ENCODE data around the gene SERINC2. TPM values are rescaled to one million over a fixed set of nuclear protein-coding genes. Genes with fewer than 3 reads are reported as not detected.

Gene SERINC2
- total RNA-seq, 1 donor from 2014 or later = not detected

- Mint-ChIP-seq H3K4me3 (no peak overlapping the region), H3K36me3 (ENCODE audit: low read depth) (no peaks in the 10 kb centered on the region), H3K4me1 (peaks cover 15% of the 10 kb centered on the region), H3K9me3 (no peaks in the 10 kb centered on the region), H3K27me3 (peaks cover 12% of the 10 kb centered on the region), H3K27ac (no peak overlapping the region)
- intact Hi-C loops (cut with micrococcal nuclease) = no loop called here
- DNase-seq = no peak
These were observed 16.2 kb upstream of the SERINC2 start for GRCh38 chr1:31396633-31397351.

- no peaks in the 10 kb centered on the region for H3K36me3 Mint-ChIP-seq (ENCODE audit: low read depth)
- DNase-seq = no peak
- peaks cover 9% of the 10 kb centered on the region for H3K27me3 Mint-ChIP-seq
- no peak overlapping the region for H3K4me3 Mint-ChIP-seq
- H3K4me1 Mint-ChIP-seq = peaks cover 15% of the 10 kb centered on the region
- H3K9me3 Mint-ChIP-seq = no peaks in the 10 kb centered on the region
- H3K27ac Mint-ChIP-seq = no peak overlapping the region
- intact Hi-C loops (cut with micrococcal nuclease) = no loop called here
These were observed 15.5 kb upstream of the SERINC2 start for GRCh38 chr1:31397360-31398095.

- Mint-ChIP-seq H3K36me3 (ENCODE audit: low read depth) (no peaks in the 10 kb centered on the region), H3K27me3 (peaks cover 8% of the 10 kb centered on the region), H3K9me3 (no peaks in the 10 kb centered on the region), H3K4me1 (peaks cover 15% of the 10 kb centered on the region), H3K4me3 (no peak overlapping the region), H3K27ac (no peak overlapping the region)
- intact Hi-C loops (cut with micrococcal nuclease) = no loop called here
- no peak for DNase-seq
These were observed 14.8 kb upstream of the SERINC2 start for GRCh38 chr1:31398246-31398645.

GRCh38 chr1:31399976-31400375 is 13.0 kb upstream of the SERINC2 start:
- Mint-ChIP-seq H3K4me3 (no peak overlapping the region), H3K9me3 (no peaks in the 10 kb centered on the region), H3K27me3 (peaks cover 10% of the 10 kb centered on the region), H3K36me3 (ENCODE audit: low read depth) (no peaks in the 10 kb centered on the region), H3K27ac (no peak overlapping the region), H3K4me1 (peaks cover 8% of the 10 kb centered on the region)
- no peak for DNase-seq
- intact Hi-C loops (cut with micrococcal nuclease) = no loop called here

GRCh38 chr1:31400393-31400792 is 12.6 kb upstream of the SERINC2 start:
- Mint-ChIP-seq H3K4me3 (no peak overlapping the region), H3K27ac (no peak overlapping the region), H3K36me3 (ENCODE audit: low read depth) (no peaks in the 10 kb centered on the region), H3K9me3 (no peaks in the 10 kb centered on the region), H3K4me1 (peaks cover 5% of the 10 kb centered on the region), H3K27me3 (peaks cover 10% of the 10 kb centered on the region)
- no peak for DNase-seq
- intact Hi-C loops (cut with micrococcal nuclease) = no loop called here

- Mint-ChIP-seq H3K9me3 (no peaks in the 10 kb centered on the region), H3K36me3 (ENCODE audit: low read depth) (no peaks in the 10 kb centered on the region), H3K4me1 (peaks cover 4% of the 10 kb centered on the region), H3K4me3 (no peak overlapping the region), H3K27ac (no peak overlapping the region), H3K27me3 (peaks cover 10% of the 10 kb centered on the region)
- DNase-seq = no peak
- intact Hi-C loops (cut with micrococcal nuclease) = no loop called here
These were observed 11.8 kb upstream of the SERINC2 start for GRCh38 chr1:31401241-31401640.

- H3K27me3 Mint-ChIP-seq = peaks cover 18% of the 10 kb centered on the region
- no peak overlapping the region for H3K4me3 Mint-ChIP-seq
- DNase-seq = no peak
- intact Hi-C loops (cut with micrococcal nuclease) = no loop called here
- H3K4me1 Mint-ChIP-seq = no peaks in the 10 kb centered on the region
- no peaks in the 10 kb centered on the region for H3K9me3 Mint-ChIP-seq
- no peak overlapping the region for H3K27ac Mint-ChIP-seq
- no peaks in the 10 kb centered on the region for H3K36me3 Mint-ChIP-seq (ENCODE audit: low read depth)
These were observed 7.3 kb upstream of the SERINC2 start for GRCh38 chr1:31405578-31406245.

GRCh38 chr1:31407029-31407626 is 5.9 kb upstream of the SERINC2 start:
- no peaks in the 10 kb centered on the region for H3K4me1 Mint-ChIP-seq
- DNase-seq = no peak
- no peaks in the 10 kb centered on the region for H3K36me3 Mint-ChIP-seq (ENCODE audit: low read depth)
- H3K27me3 Mint-ChIP-seq = peaks cover 32% of the 10 kb centered on the region
- H3K4me3 Mint-ChIP-seq = no peak overlapping the region
- intact Hi-C loops (cut with micrococcal nuclease) = no loop called here
- H3K27ac Mint-ChIP-seq = no peak overlapping the region
- H3K9me3 Mint-ChIP-seq = no peaks in the 10 kb centered on the region

GRCh38 chr1:31408788-31409318 is 4.2 kb upstream of the SERINC2 start:
- H3K9me3 Mint-ChIP-seq = no peaks in the 10 kb centered on the region
- no peak overlapping the region for H3K4me3 Mint-ChIP-seq
- peaks cover 3% of the 10 kb centered on the region for H3K4me1 Mint-ChIP-seq
- no peaks in the 10 kb centered on the region for H3K36me3 Mint-ChIP-seq (ENCODE audit: low read depth)
- no peak overlapping the region for H3K27ac Mint-ChIP-seq
- intact Hi-C loops (cut with micrococcal nuclease) = no loop called here
- peaks cover 37% of the 10 kb centered on the region for H3K27me3 Mint-ChIP-seq
- no peak for DNase-seq

GRCh38 chr1:31409946-31410858 is 2.8 kb upstream of the SERINC2 start:
- no peak for DNase-seq
- no peak overlapping the region for H3K4me3 Mint-ChIP-seq
- peaks cover 49% of the 10 kb centered on the region for H3K27me3 Mint-ChIP-seq
- H3K4me1 Mint-ChIP-seq = peaks cover 4% of the 10 kb centered on the region
- no peaks in the 10 kb centered on the region for H3K36me3 Mint-ChIP-seq (ENCODE audit: low read depth)
- no peak overlapping the region for H3K27ac Mint-ChIP-seq
- intact Hi-C loops (cut with micrococcal nuclease) = no loop called here
- no peaks in the 10 kb centered on the region for H3K9me3 Mint-ChIP-seq

GRCh38 chr1:31410871-31411270 is 2.1 kb upstream of the SERINC2 start:
- Mint-ChIP-seq H3K36me3 (ENCODE audit: low read depth) (no peaks in the 10 kb centered on the region), H3K27ac (no peak overlapping the region), H3K27me3 (peaks cover 56% of the 10 kb centered on the region), H3K4me3 (no peak overlapping the region), H3K4me1 (peaks cover 4% of the 10 kb centered on the region), H3K9me3 (no peaks in the 10 kb centered on the region)
- intact Hi-C loops (cut with micrococcal nuclease) = no loop called here
- no peak for DNase-seq

GRCh38 chr1:31412205-31412604 is 808 bp upstream of the SERINC2 start:
- no peak for DNase-seq
- Mint-ChIP-seq H3K4me3 (peak overlapping the region; percentile 70), H3K27ac (no peak overlapping the region), H3K4me1 (peaks cover 4% of the 10 kb centered on the region), H3K36me3 (ENCODE audit: low read depth) (no peaks in the 10 kb centered on the region), H3K27me3 (peaks cover 60% of the 10 kb centered on the region), H3K9me3 (no peaks in the 10 kb centered on the region)
- intact Hi-C loops (cut with micrococcal nuclease) = no loop called here

- peak; percentile 70 for DNase-seq
- Mint-ChIP-seq H3K36me3 (ENCODE audit: low read depth) (no peaks in the 10 kb centered on the region), H3K9me3 (no peaks in the 10 kb centered on the region), H3K27ac (peak overlapping the region; percentile 67), H3K4me3 (peak overlapping the region; percentile 90), H3K4me1 (peaks cover 4% of the 10 kb centered on the region), H3K27me3 (peaks cover 63% of the 10 kb centered on the region)
- intact Hi-C loops (cut with micrococcal nuclease) = no loop called here
These were observed 490 bp downstream of the SERINC2 start for GRCh38 chr1:31413405-31414001.
